DOHH2 (cell line): Measurements from ENCODE around the gene RIMOC1.

Experiments
- H3F3A ChIP-seq: fragments of 200-600 bp; sonication (generic), shearing (Covaris generic); 2 replicates; pipeline ENCODE4 v1.6.0; 2016; ENCODE audit warnings: antibody characterized with exemption, mild to moderate bottlenecking; ENCODE audit not compliant: control insufficient read depth, insufficient read depth
- H3K27ac ChIP-seq: fragments of 200-600 bp; sonication (generic); 2 replicates; pipeline ENCODE4 v1.5.1; 2014; ENCODE audit warnings: low read depth, mild to moderate bottlenecking, low read length, moderate library complexity
- H3K27me3 ChIP-seq: fragments of 200-600 bp; sonication (generic); 2 replicates; pipeline ENCODE4 v1.6.1; 2014; ENCODE audit warnings: mild to moderate bottlenecking, low read length, mixed read lengths; ENCODE audit not compliant: control insufficient read depth
- H3K36me3 ChIP-seq: fragments of 200-600 bp; sonication (generic); 2 replicates; pipeline ENCODE4 v1.6.1; 2014; ENCODE audit warnings: mild to moderate bottlenecking, low read length, moderate library complexity, mixed read lengths; ENCODE audit not compliant: control insufficient read depth
- H3K4me1 ChIP-seq: fragments of 200-600 bp; sonication (generic); 2 replicates; pipeline ENCODE4 v1.6.1; 2014; ENCODE audit warnings: mild to moderate bottlenecking, low read length, mixed read lengths; ENCODE audit not compliant: control insufficient read depth
- H3K4me2 ChIP-seq: fragments of 200-600 bp; sonication (generic); 2 replicates; pipeline ENCODE4 v1.6.0; 2014; ENCODE audit warnings: mild to moderate bottlenecking, low read length, moderate library complexity
- H3K4me3 ChIP-seq: fragments of 200-600 bp; sonication (generic); 2 replicates; pipeline ENCODE4 v1.5.1; 2014; ENCODE audit warnings: mild to moderate bottlenecking, low read length, mixed read lengths
- H3K79me2 ChIP-seq: fragments of 200-600 bp; sonication (generic); 2 replicates; pipeline ENCODE4 v1.6.1; 2014; ENCODE audit warnings: mild to moderate bottlenecking, low read length, mixed read lengths; ENCODE audit not compliant: control insufficient read depth
- H3K9me2 ChIP-seq: fragments of 200-600 bp; sonication (generic); replicated peaks from 2 replicates; pipeline ENCODE4 v1.6.1; 2014; ENCODE audit warnings: mild to moderate bottlenecking, low read length, mixed read lengths; ENCODE audit not compliant: control insufficient read depth
- H3K9me3 ChIP-seq: fragments of 200-600 bp; sonication (generic); 2 replicates; pipeline ENCODE4 v1.6.1; 2014; ENCODE audit warnings: antibody characterized with exemption, low read length, mixed read lengths; ENCODE audit not compliant: control insufficient read depth, insufficient read depth
- H4K20me1 ChIP-seq: fragments of 200-600 bp; sonication (generic); 2 replicates; pipeline ENCODE4 v1.6.0; 2014; ENCODE audit warnings: low read depth, mild to moderate bottlenecking, antibody characterized with exemption, low read length, moderate library complexity; ENCODE audit not compliant: control insufficient read depth, insufficient read depth
- CTCF ChIP-seq: fragments of 200-600 bp; sonication (generic); IDR thresholded peaks from one replicate; pipeline ENCODE4 v1.5.1; 2014; ENCODE audit warnings: antibody characterized with exemption, mild to moderate bottlenecking, low read depth, low read length; ENCODE audit not compliant: poor library complexity, severe bottlenecking
- EZH2phosphoT487 ChIP-seq: fragments of 200-600 bp; sonication (generic); IDR thresholded peaks from 2 replicates; pipeline ENCODE4 v1.6.1; 2017; ENCODE audit warnings: borderline replicate concordance, mild to moderate bottlenecking, antibody characterized with exemption, low read length, moderate library complexity, mixed read lengths

Gene RIMOC1

GRCh38 chr5:41878173-41878572 lies 26.0 kb upstream of the RIMOC1 start:
- Histone ChIP-seq H4K20me1 (no peaks in the 10 kb centered on the region), H3K9me2 (no peaks in the 10 kb centered on the region), H3K4me1 (no peaks in the 10 kb centered on the region), H3K9me3 (no peaks in the 10 kb centered on the region), H3K27me3 (no peaks in the 10 kb centered on the region), H3K36me3 (no peaks in the 10 kb centered on the region), H3K4me3 (no peak overlapping the region), H3K4me2 (no peak overlapping the region), H3F3A (no peaks in the 10 kb centered on the region), H3K27ac (no peak overlapping the region), H3K79me2 (no peaks in the 10 kb centered on the region)
- no peak for TF ChIP-seq CTCF
- no peak for TF ChIP-seq EZH2phosphoT487

GRCh38 chr5:41878643-41879478 lies 25.3 kb upstream of the RIMOC1 start:
- Histone ChIP-seq H4K20me1 (no peaks in the 10 kb centered on the region), H3K9me2 (no peaks in the 10 kb centered on the region), H3K36me3 (no peaks in the 10 kb centered on the region), H3K4me1 (no peaks in the 10 kb centered on the region), H3K79me2 (no peaks in the 10 kb centered on the region), H3F3A (no peaks in the 10 kb centered on the region), H3K9me3 (no peaks in the 10 kb centered on the region), H3K27me3 (no peaks in the 10 kb centered on the region), H3K4me2 (no peak overlapping the region), H3K4me3 (no peak overlapping the region), H3K27ac (no peak overlapping the region)
- TF ChIP-seq CTCF (no peak), EZH2phosphoT487 (no peak)

GRCh38 chr5:41882765-41883164 lies 21.4 kb upstream of the RIMOC1 start:
- no peak overlapping the region for H3K4me3 ChIP-seq
- H3K79me2 ChIP-seq: no peaks in the 10 kb centered on the region
- no peaks in the 10 kb centered on the region for H4K20me1 ChIP-seq
- no peaks in the 10 kb centered on the region for H3K9me2 ChIP-seq
- no peaks in the 10 kb centered on the region for H3K9me3 ChIP-seq
- H3K36me3 ChIP-seq: no peaks in the 10 kb centered on the region
- H3K4me1 ChIP-seq: no peaks in the 10 kb centered on the region
- no peaks in the 10 kb centered on the region for H3K27me3 ChIP-seq
- H3K4me2 ChIP-seq: no peak overlapping the region
- H3K27ac ChIP-seq: no peak overlapping the region
- no peaks in the 10 kb centered on the region for H3F3A ChIP-seq
- TF ChIP-seq CTCF: no peak
